NCI-H2227 (cell line): ENCODE measurements around the gene ZNF500.

ENCODE experiments used
- DNase-seq: peaks from one replicate; lab custom pipeline; 2025; ENCODE audit not compliant: unreplicated experiment; lab: John Stamatoyannopoulos, UW

The ZNF500 gene

GRCh38 chr16:4713663-4714501 is 53.1 kb downstream of the ZNF500 start:
- no peak for DNase-seq

GRCh38 chr16:4709481-4709880 is 57.5 kb downstream of the ZNF500 start:
- no peak for DNase-seq

- no peak for DNase-seq
These were observed 60.1 kb downstream of the ZNF500 start for GRCh38 chr16:4706871-4707270.

GRCh38 chr16:4704913-4705312 is 62.0 kb downstream of the ZNF500 start:
- no peak for DNase-seq

- DNase-seq = no peak
These were observed 62.5 kb downstream of the ZNF500 start for GRCh38 chr16:4704491-4704890.

GRCh38 chr16:4703906-4704305 is 63.1 kb downstream of the ZNF500 start:
- no peak for DNase-seq

GRCh38 chr16:4702466-4702808 is 64.5 kb downstream of the ZNF500 start:
- DNase-seq = no peak

GRCh38 chr16:4701791-4702465 is 65.0 kb downstream of the ZNF500 start:
- DNase-seq = no peak

GRCh38 chr16:4700997-4701743 is 65.8 kb downstream of the ZNF500 start:
- no peak for DNase-seq

GRCh38 chr16:4700380-4700996 is 66.5 kb downstream of the ZNF500 start:
- DNase-seq = no peak

GRCh38 chr16:4699046-4699556 is 67.9 kb downstream of the ZNF500 start:
- no peak for DNase-seq

GRCh38 chr16:4698321-4699045 is 68.5 kb downstream of the ZNF500 start:
- DNase-seq = no peak
